Right atrium auricular region (tissue), 2 donors: ENCODE results near the gene GADD45B. TPM values are rescaled to one million over a fixed set of nuclear protein-coding genes. Genes with fewer than 3 reads are reported as not detected.

Experiments used
- DNase-seq: peaks from one replicate; pipeline ENCODE4 v3.0.0-alpha.2; 2019; ENCODE audit warnings: low spot score
- H3K27ac ChIP-seq, 2 donors: fragments of 200-600 bp; sonication (generic); 1 replicate in 1 of 2; 2 replicates in 1 of 2; pipeline ENCODE4 v1.5.1; 2016 to 2019
- H3K27me3 ChIP-seq, 2 donors: fragments of 200-600 bp; sonication (generic); one replicate each; pipeline versions ENCODE4 v1.5.1 to v1.6.0; 2017 to 2019
- H3K36me3 ChIP-seq: fragments of 200-600 bp; sonication (generic); one replicate; pipeline ENCODE4 v1.5.1; 2016
- H3K4me1 ChIP-seq, 2 donors: fragments of 200-600 bp; sonication (generic); one replicate each; pipeline versions ENCODE4 v1.5.1 to v1.6.0; 2017 to 2019
- H3K4me3 ChIP-seq, 2 donors: fragments of 200-600 bp; sonication (generic); 1 replicate in 1 of 2; 2 replicates in 1 of 2; pipeline ENCODE4 v1.5.1; 2017 to 2019; ENCODE audit warnings: mild to moderate bottlenecking in 1 of 2, moderate library complexity in 1 of 2
- H3K9me3 ChIP-seq, 2 donors: fragments of 200-600 bp; sonication (generic); one replicate each; pipeline ENCODE4 v1.5.1; 2019
- total RNA-seq, 2 donors: library from RNA; depleted of rRNA; stranded (reverse); fragments of >200 nt; gene quantifications; one replicate each; pipeline ENCODE4 v1.1.0, GENCODE V29; 2016
- TF ChIP-seq, protein P1 (sequence below), 2 donors: fragments of 200-600 bp; sonication (generic); IDR thresholded peaks; one replicate each; pipeline ENCODE4 v1.5.1; 2019; ENCODE audit warnings: antibody characterized with exemption in 2 of 2

GADD45B gene
- total RNA-seq, 2 donors from 2014 or later = 205 to 218 TPM

DNA sequence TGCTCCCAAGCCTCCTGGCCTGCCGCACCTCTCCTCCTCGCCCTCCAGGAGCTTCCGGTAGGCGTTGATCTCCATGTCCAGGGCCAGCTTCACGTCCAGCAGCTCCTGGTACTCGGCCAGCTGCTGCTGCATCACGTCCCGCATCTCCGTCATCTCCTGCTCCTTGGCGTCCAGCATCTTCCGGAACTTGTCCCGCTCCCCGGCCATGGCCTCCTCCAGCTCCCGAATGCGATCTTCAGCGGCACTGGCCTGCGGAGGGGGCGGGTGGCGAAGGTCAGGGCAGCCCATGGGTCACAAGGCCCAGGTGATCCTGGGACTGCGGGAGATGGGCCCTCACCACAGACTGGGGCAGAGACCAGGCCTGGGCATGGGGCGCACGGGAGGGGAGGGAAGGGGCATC is 41.7 kb upstream of the GADD45B start:
- TF ChIP-seq, protein P1, sequence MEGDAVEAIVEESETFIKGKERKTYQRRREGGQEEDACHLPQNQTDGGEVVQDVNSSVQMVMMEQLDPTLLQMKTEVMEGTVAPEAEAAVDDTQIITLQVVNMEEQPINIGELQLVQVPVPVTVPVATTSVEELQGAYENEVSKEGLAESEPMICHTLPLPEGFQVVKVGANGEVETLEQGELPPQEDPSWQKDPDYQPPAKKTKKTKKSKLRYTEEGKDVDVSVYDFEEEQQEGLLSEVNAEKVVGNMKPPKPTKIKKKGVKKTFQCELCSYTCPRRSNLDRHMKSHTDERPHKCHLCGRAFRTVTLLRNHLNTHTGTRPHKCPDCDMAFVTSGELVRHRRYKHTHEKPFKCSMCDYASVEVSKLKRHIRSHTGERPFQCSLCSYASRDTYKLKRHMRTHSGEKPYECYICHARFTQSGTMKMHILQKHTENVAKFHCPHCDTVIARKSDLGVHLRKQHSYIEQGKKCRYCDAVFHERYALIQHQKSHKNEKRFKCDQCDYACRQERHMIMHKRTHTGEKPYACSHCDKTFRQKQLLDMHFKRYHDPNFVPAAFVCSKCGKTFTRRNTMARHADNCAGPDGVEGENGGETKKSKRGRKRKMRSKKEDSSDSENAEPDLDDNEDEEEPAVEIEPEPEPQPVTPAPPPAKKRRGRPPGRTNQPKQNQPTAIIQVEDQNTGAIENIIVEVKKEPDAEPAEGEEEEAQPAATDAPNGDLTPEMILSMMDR (IDR thresholded peaks at IDR 0.05) = no peak
- peaks cover 26% of the 10 kb centered on the region for H3K36me3 ChIP-seq

DNA sequence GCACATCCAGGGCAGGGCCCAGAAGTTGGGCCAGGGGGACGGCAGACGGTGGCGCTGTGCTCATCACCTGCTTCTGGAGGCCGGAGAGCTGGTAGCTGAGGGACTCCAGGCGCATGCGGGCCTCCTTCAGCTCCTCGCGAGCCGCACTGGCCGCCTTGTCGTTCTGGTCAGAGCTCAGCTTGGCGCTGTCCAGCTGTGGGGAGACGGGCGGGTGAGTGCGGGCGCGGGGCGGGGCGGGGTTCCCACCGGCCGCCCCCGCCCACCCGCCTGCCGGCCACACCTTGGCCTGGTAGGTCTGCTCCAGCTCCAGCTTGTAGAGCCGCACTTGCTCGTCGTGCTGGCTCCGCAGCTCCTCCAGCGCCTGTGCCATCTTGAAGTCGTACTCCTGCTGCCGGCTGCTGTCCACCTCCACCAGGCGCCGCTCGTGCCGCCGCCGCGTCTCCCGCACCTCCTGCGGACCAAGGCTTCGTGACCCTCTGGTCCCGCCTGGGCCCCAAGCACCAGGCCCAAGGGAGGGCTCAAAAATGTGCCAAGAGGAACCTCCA is 41.1 kb upstream of the GADD45B start:
- H3K4me3 ChIP-seq = no peak overlapping the region
- TF ChIP-seq, protein P1 (IDR thresholded peaks at IDR 0.05) = no peak
- no peak overlapping the region for H3K27ac ChIP-seq
- H3K9me3 ChIP-seq = no peaks in the 10 kb centered on the region
- H3K36me3 ChIP-seq = peaks cover 26% of the 10 kb centered on the region
- no peak for DNase-seq
- no peaks in the 10 kb centered on the region for H3K27me3 ChIP-seq
- H3K4me1 ChIP-seq = no peaks in the 10 kb centered on the region

More for the DNA sequence above, 41.7 kb upstream of the GADD45B start:
- no peaks in the 10 kb centered on the region for H3K27me3 ChIP-seq
- no peak overlapping the region for H3K27ac ChIP-seq
- no peaks in the 10 kb centered on the region for H3K4me1 ChIP-seq
- no peak for DNase-seq
- H3K4me3 ChIP-seq = no peak overlapping the region
- H3K9me3 ChIP-seq = no peaks in the 10 kb centered on the region

DNA sequence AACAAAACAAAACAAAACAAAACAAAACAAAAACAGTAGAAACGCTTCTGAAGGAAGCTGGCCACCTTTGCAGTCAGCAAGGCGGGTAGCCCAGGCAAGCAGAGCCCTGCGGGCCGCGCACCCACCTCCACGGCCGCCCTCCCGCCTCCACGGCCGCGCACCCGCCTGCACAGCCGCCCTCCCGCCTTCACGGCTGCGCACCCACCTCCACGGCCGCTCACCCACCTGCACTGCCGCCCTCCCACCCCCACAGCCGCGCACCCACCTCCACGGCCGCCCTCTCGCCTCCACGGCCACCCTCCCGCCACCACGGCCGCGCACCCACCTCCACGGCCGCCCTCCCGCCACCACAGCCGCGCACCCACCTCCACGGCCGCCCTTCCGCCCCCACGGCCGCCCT is 39.5 kb upstream of the GADD45B start:
- TF ChIP-seq, protein P1 (IDR thresholded peaks at IDR 0.05) = no peak
- Histone ChIP-seq H3K4me1 (no peaks in the 10 kb centered on the region), H3K27ac (no peak overlapping the region), H3K9me3 (no peaks in the 10 kb centered on the region), H3K36me3 (peaks cover 22% of the 10 kb centered on the region), H3K4me3 (no peak overlapping the region), H3K27me3 (no peaks in the 10 kb centered on the region)
- no peak for DNase-seq

DNA sequence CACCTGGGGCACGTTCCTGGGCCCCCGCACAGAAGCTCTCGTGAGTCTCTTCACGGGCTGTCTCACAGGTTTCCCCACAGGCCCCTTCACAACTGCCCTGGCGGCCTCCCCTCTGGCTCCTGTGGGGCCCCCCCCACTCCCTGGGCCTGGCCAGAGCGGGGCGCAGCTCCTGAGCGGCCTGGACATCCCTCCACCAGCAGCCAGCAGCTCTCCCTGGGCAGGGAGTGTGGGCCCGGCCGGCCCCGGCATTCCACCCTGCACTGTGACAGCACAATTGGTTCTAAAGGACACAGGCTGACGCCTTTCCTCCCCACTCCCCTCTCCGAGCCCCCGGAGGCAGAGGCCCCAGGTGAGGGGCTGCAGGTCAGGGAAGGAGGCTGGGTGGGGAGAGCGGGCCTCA is 39.0 kb upstream of the GADD45B start:
- H3K4me1 ChIP-seq = no peaks in the 10 kb centered on the region
- H3K9me3 ChIP-seq = no peaks in the 10 kb centered on the region
- no peak overlapping the region for H3K27ac ChIP-seq
- TF ChIP-seq, protein P1 (IDR thresholded peaks at IDR 0.05) = no peak
- DNase-seq = no peak
- peaks cover 17% of the 10 kb centered on the region for H3K36me3 ChIP-seq
- no peaks in the 10 kb centered on the region for H3K27me3 ChIP-seq
- no peak overlapping the region for H3K4me3 ChIP-seq

DNA sequence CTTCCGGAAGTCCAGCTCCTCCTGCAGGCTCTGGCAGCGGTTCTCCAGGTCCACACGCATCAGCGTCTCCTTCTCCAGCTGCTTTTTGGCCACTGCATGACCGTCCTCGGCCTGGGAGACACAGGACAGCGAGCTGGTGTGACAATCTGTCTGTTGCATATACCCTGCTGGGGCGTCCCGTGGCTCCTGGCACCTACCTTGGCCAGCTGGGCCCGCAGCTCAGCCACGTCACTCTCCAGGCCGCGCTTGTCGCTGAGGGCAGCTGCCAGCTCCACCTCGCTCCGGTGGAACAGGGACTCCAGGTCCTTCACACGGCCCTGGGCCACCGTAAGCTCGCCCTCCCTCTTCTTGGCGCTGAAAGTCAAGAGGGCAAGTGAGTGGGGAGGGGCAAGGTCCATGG is 37.7 kb upstream of the GADD45B start:
- DNase-seq = no peak
- no peaks in the 10 kb centered on the region for H3K9me3 ChIP-seq
- H3K27me3 ChIP-seq = no peaks in the 10 kb centered on the region
- peaks cover 15% of the 10 kb centered on the region for H3K36me3 ChIP-seq
- no peak overlapping the region for H3K27ac ChIP-seq
- TF ChIP-seq, protein P1 (IDR thresholded peaks at IDR 0.05) = no peak
- no peaks in the 10 kb centered on the region for H3K4me1 ChIP-seq
- H3K4me3 ChIP-seq = no peak overlapping the region

DNA sequence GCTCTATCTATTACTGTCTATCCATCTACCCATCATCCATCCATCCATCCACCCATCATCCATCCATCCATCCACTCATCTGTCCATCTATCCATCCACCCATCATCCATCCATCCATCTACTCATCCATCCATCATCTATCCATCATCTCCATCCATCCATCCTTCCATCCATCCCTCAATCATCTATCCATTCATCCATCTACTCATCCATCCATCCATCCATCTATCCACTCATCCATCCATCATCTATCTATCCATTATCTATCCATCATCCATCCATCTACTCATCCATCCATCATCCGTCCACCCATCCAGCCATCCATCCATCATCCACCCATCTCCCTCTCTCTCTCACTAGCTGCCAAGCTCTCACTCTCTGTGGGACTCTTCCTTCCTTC is 35.4 kb upstream of the GADD45B start:
- Histone ChIP-seq H3K27me3 (no peaks in the 10 kb centered on the region), H3K36me3 (peaks cover 12% of the 10 kb centered on the region), H3K4me1 (no peaks in the 10 kb centered on the region), H3K9me3 (no peaks in the 10 kb centered on the region), H3K27ac (no peak overlapping the region), H3K4me3 (no peak overlapping the region)
- TF ChIP-seq, protein P1 (IDR thresholded peaks at IDR 0.05) = no peak
- no peak for DNase-seq
